BE2C (cell line): ENCODE measurements around the gene CRTC2.

Source experiments
- DNase-seq: peaks from one replicate; pipeline ENCODE4 v3.0.0-alpha.2; 2020
- H3K27me3 ChIP-seq: fragments of 250-450 bp; sonication (Bioruptor Pico); 2 replicates; pipeline ENCODE4 v1.5.1; 2020; ENCODE audit warnings: mild to moderate bottlenecking
- H3K36me3 ChIP-seq: fragments of 250-450 bp; sonication (Bioruptor Pico); 2 replicates; pipeline ENCODE4 v1.5.1; 2020; ENCODE audit warnings: mild to moderate bottlenecking
- H3K4me1 ChIP-seq: fragments of 250-450 bp; sonication (Bioruptor Pico); 2 replicates; pipeline ENCODE4 v1.5.1; 2020
- H3K4me3 ChIP-seq: 2 replicates; pipeline ENCODE4 v1.5.1; 2011; ENCODE audit warnings: low read depth, low read length
- H3K9me3 ChIP-seq: fragments of 250-450 bp; sonication (Bioruptor Pico); 2 replicates; pipeline ENCODE4 v1.5.1; 2020
- TF ChIP-seq, protein P1 (sequence below): IDR thresholded peaks from 2 replicates; pipeline ENCODE4 v1.5.1; 2012; ENCODE audit warnings: mild to moderate bottlenecking, low read depth, low read length

The CRTC2 gene

DNA sequence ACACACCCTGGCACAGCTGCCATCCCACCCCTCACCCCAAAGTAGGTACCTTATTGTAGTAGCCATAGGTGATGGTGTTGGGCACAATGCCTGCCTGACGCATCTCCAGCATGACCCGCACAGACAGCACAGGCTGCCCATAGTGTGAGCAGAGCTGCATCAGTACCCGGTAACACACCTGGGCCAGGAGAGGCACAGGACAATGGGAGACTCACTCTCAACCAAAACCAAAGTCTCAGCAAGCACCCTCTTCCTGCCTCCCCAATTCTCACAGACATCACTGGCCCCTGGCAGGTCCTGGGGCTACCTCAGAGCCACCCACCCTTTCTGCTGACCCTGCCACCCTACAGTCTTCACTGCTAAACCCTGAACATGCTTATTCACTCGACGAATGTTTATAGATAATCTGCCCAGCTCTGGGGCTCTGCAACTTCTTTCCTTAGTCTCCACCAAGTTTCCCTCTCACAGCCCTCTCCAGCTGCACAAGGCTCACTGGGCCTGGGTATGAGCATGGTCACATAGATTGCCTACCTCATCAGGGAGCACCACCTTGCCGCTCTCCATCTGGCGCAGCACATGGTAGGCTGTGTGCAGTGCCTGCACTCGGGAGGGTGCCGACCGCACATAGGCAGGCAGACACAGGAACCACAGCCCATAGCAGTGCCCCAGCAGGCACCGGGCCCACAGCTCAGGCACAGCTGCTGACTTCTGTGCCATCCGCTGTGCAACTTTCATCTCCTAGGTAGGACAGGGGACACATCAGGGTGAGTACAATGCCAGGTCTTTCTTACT lies 22.2 kb downstream of the CRTC2 start:
- peaks cover 43% of the 10 kb centered on the region for H3K36me3 ChIP-seq
- no peaks in the 10 kb centered on the region for H3K9me3 ChIP-seq
- TF ChIP-seq, protein P1, sequence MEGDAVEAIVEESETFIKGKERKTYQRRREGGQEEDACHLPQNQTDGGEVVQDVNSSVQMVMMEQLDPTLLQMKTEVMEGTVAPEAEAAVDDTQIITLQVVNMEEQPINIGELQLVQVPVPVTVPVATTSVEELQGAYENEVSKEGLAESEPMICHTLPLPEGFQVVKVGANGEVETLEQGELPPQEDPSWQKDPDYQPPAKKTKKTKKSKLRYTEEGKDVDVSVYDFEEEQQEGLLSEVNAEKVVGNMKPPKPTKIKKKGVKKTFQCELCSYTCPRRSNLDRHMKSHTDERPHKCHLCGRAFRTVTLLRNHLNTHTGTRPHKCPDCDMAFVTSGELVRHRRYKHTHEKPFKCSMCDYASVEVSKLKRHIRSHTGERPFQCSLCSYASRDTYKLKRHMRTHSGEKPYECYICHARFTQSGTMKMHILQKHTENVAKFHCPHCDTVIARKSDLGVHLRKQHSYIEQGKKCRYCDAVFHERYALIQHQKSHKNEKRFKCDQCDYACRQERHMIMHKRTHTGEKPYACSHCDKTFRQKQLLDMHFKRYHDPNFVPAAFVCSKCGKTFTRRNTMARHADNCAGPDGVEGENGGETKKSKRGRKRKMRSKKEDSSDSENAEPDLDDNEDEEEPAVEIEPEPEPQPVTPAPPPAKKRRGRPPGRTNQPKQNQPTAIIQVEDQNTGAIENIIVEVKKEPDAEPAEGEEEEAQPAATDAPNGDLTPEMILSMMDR = no peak
- H3K27me3 ChIP-seq = no peaks in the 10 kb centered on the region
- no peak overlapping the region for H3K4me3 ChIP-seq
- no peaks in the 10 kb centered on the region for H3K4me1 ChIP-seq
- no peak for DNase-seq

DNA sequence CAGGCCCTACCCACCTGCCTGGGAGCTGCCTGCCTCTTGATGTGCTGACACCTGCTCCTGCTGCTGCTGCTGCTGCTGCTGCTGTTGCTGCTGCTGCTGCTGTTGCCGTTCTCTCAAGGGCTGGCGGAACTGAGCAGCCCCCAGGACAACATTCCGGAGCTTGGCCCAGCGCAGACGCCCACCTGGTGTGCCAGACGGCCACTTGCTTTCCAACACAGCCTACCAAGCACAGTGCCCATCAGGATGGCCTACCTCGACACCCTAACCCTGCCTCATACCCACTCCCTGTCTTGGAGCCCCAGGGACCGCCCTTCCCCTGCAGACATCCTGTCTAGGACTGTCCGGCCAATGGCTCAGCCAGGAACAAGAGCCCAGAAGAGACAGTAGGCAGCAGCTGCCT lies 23.7 kb downstream of the CRTC2 start:
- Histone ChIP-seq H3K4me1 (no peaks in the 10 kb centered on the region), H3K27me3 (no peaks in the 10 kb centered on the region), H3K9me3 (no peaks in the 10 kb centered on the region), H3K36me3 (peaks cover 42% of the 10 kb centered on the region), H3K4me3 (no peak overlapping the region)
- TF ChIP-seq, protein P1 = no peak
- no peak for DNase-seq

DNA sequence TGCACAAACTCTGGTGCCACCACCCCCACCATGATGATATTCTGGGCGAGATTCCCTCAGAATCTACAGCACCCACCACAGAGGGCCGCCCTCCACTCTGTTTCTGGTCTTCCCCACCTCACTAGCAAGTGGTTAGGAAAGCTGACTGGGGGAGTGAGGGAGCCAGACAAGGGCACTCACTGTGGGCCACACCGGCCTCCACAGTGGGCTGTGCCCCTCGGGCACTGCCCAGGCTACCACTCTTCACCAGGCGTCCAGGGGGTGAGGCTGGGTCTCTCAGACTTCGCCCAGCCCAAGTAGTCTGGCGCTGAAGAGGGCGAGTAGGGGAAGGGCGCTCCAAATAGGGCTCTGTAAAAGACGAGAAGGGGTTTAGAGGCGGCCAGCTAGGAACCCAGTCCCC lies 24.5 kb downstream of the CRTC2 start:
- H3K27me3 ChIP-seq = no peaks in the 10 kb centered on the region
- no peak overlapping the region for H3K4me3 ChIP-seq
- peaks cover 41% of the 10 kb centered on the region for H3K36me3 ChIP-seq
- H3K9me3 ChIP-seq = no peaks in the 10 kb centered on the region
- DNase-seq = no peak
- peaks cover 5% of the 10 kb centered on the region; the same call in 1 of the 2 replicates for H3K4me1 ChIP-seq
- TF ChIP-seq, protein P1 = no peak

DNA sequence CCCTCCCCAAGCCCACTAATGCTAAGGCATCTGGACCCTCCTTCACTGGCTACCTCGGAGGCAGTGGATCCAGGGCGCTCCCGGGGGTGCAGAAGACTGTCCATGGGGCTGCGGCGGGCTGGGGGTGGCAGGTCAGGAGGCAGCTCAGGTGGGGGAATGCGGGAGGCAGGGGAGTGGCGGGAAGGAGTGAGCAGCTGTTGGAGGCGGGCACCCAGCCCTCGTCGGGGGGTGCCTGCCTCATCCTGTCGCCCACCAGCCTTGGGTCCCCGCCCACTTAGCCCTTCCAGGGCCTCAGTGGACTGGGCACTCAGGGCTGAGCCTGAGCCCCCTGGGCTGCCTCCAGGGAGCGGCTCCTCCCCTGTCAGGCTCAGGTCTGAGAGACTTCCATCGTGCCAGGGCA lies 25.0 kb downstream of the CRTC2 start:
- Histone ChIP-seq H3K27me3 (no peaks in the 10 kb centered on the region), H3K9me3 (no peaks in the 10 kb centered on the region), H3K36me3 (peaks cover 41% of the 10 kb centered on the region), H3K4me3 (no peak overlapping the region), H3K4me1 (peaks cover 10% of the 10 kb centered on the region; the same call in 1 of the 2 replicates)
- DNase-seq = no peak
- TF ChIP-seq, protein P1 = no peak

DNA sequence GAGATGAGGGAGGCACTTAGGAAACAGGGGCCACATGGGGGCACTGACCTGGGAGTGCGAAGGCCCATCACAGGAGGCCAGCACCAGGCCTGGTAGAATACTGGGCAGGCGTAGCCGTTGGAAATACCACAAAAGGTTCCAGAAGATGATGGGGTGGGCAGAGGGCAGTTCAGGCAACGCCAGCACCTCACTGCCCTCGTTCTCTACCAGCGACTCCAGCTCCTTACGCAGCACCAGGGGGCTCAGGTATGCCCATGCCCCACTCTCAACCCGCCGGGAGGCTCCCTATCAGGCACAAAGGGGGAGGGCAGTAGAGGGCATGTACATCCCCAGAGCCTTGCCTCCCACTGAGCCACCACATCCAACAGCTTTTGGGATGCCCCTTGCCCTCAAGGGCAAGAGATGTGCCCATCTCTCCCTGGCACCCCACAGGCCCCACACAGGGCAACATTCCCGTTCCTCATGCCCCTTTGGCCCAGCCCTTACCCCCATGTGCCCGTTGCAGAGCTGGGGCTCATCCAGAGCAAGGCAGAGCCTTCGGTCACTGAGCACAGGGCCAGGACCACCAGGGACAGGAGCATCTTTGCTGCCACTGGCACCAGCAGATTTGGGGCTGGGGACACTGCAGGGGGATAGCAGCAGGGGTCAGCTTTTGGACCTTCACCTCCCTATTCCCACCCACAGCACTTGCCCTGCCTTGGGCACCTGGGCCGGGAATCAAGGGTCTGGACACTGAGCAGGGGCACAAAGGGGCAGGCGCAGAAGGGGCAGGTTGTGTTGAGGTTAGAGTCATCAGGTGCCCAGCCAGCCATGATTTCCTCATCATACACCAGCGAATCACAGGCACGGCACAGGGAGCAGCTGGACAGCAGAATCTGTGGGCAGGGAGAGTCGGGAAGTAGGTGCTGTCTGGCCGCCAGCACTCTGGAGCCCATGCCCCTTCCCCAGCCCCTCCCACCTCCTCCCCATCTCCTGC lies 26.0 kb downstream of the CRTC2 start:
- Histone ChIP-seq H3K36me3 (peaks cover 36% of the 10 kb centered on the region), H3K27me3 (no peaks in the 10 kb centered on the region), H3K4me3 (no peak overlapping the region), H3K4me1 (peaks cover 12% of the 10 kb centered on the region; the same call in 1 of the 2 replicates), H3K9me3 (no peaks in the 10 kb centered on the region)
- TF ChIP-seq, protein P1 = no peak
- DNase-seq = no peak
